Ovary (tissue), 9 donors: ENCODE measurements around the gene PRSS27. TPM values are rescaled to one million over a fixed set of nuclear protein-coding genes. Genes with fewer than 3 reads are reported as not detected.
"Not testable (repeated sequence)": the region's sequence is repeated elsewhere in the genome, so short reads cannot be mapped to it uniquely, and the experiment has no call there.

Experiments used
- DNase-seq, 5 donors: peaks; one replicate each; pipeline ENCODE4 v3.0.0-alpha.2; 2019 to 2020
- H3K27ac ChIP-seq, 2 donors: fragments of 200-600 bp; one replicate each; pipeline versions ENCODE4 v1.5.1 to v1.8.0; 2019 to 2022
- H3K27me3 ChIP-seq: fragments of 200-600 bp; one replicate; pipeline ENCODE4 v1.8.0; 2022
- H3K36me3 ChIP-seq: fragments of 200-600 bp; sonication (generic); one replicate; pipeline ENCODE4 v1.5.1; 2019
- H3K4me1 ChIP-seq: one replicate; pipeline ENCODE4 v1.8.1; 2013; ENCODE audit warnings: mild to moderate bottlenecking, moderate library complexity; ENCODE audit not compliant: insufficient read depth
- H3K4me3 ChIP-seq: fragments of 200-600 bp; sonication (generic); one replicate; pipeline ENCODE4 v1.5.1; 2017
- H3K9me3 ChIP-seq, 2 donors: fragments of 200-600 bp in 1 of 2; sonication (generic) in 1 of 2; one replicate each; pipeline versions ENCODE4 v1.5.1 to v1.8.1; 2013 to 2019; ENCODE audit warnings: mild to moderate bottlenecking in 1 of 2, moderate library complexity in 1 of 2
- CTCF ChIP-seq, 3 donors: fragments of 450-650 bp in 2 of 3; fragments of 200-600 bp in 1 of 3; IDR thresholded peaks; one replicate each; pipeline versions ENCODE4 v1.5.1 to v1.8.0; 2016 to 2022; ENCODE audit warnings: antibody characterized with exemption in 3 of 3, mild to moderate bottlenecking in 1 of 3
- EP300 ChIP-seq: sonication (generic); formaldehyde crosslinking; IDR thresholded peaks from one replicate; pipeline ENCODE4 v1.6.1; 2017; ENCODE audit warnings: antibody characterized with exemption
- POLR2A ChIP-seq: fragments of 450-650 bp; IDR thresholded peaks from one replicate; pipeline ENCODE4 v1.6.1; 2017; ENCODE audit warnings: antibody characterized with exemption, mild to moderate bottlenecking, moderate library complexity
- WGBS, 3 donors: extraction: QIAGEN DNeasy Blood & Tissue Kit in 1 of 3; methylation state at CpG; one replicate each; pipeline versions ENCODE4 v1.1.5 to v1.1.7; 2013 to 2017; 5-methylcytosine and 5-hydroxymethylcytosine counted together
- intact Hi-C, 4 donors: fragments of 100-400 bp; cut with DNase I; formaldehyde crosslinking; loops; one replicate each; pipeline versions ENCODE4 v1.11.0 to v1.15.1; 2022 to 2023
- polyA plus RNA-seq, 2 donors: library from polyadenylated mRNA; stranded (reverse); fragments of 200-250 nt in 1 of 2; fragments of 350-450 nt in 1 of 2; fragmentation: Illumina TruSeq in 1 of 2; extraction: RNeasy Lipid Tissue Mini Kit (QIAGEN cat#74804) in 1 of 2; gene quantifications; one replicate each; pipeline ENCODE4 v1.2.3, GENCODE V29; 2013 to 2014
- total RNA-seq, 7 donors: library from RNA; depleted of rRNA in 2 of 7; stranded (reverse); fragments of >200 nt in 2 of 7; fragmentation: NEBNext Ultra II Directional in 3 of 7; extraction: Animal tissue kit (Norgen Biotek cat#: 25700) in 3 of 7; gene quantifications; one replicate each; pipeline versions ENCODE4 v1.1.0 to v1.2.4, GENCODE V29; 2016 to 2023
- donor health status: DM: no; HTN: no; CAD: no; lungs with moderate emphysema.
- donor health status: DM: no; HTN: no; CAD: no.
- donor health status: Bipolar disorder and iron deficiency.
- donor health status: DM: yes; HTN: yes; CAD: no.
- donor health status: DM: no; HTN: no; CAD: no.
- donor health status: DM: yes; HTN: yes; CAD: no.

PRSS27 gene
- total and polyA plus RNA-seq, 9 donors = 0.46 to 1.3 (median 1.1) TPM; not detected in 1

- Histone ChIP-seq H3K4me3 (no peak overlapping the region), H3K9me3 (no peaks in the 10 kb centered on the region), H3K4me1 (no peaks in the 10 kb centered on the region), H3K27ac (no peak overlapping the region), H3K36me3 (no peaks in the 10 kb centered on the region), H3K27me3 (no peaks in the 10 kb centered on the region)
- WGBS, 3 donors = 77 to 81% (median 77%) methylated on average over 5 of the region's 5 CpGs
- intact Hi-C loops = no loop called here
- TF ChIP-seq POLR2A (no peak), CTCF (IDR thresholded peaks at IDR 0.05) (no peak), EP300 (no peak)
- DNase-seq = no peak
Observed at GRCh38 chr16:2726923-2727322, 6.9 kb upstream of the PRSS27 start.

- H3K4me3 ChIP-seq = no peak overlapping the region
- H3K4me1 ChIP-seq = no peaks in the 10 kb centered on the region
- DNase-seq = no peak
- no peaks in the 10 kb centered on the region for H3K9me3 ChIP-seq
- 59 to 65% (median 61%) methylated on average over 16 of the region's 16 CpGs for WGBS, 3 donors
- no peaks in the 10 kb centered on the region for H3K36me3 ChIP-seq
- TF ChIP-seq POLR2A (no peak), CTCF (IDR thresholded peaks at IDR 0.05) (no peak), EP300 (no peak)
- no peaks in the 10 kb centered on the region for H3K27me3 ChIP-seq
- intact Hi-C loops = no loop called here
- H3K27ac ChIP-seq = no peak overlapping the region
Observed at GRCh38 chr16:2724816-2725348, 4.9 kb upstream of the PRSS27 start.

- Histone ChIP-seq H3K36me3 (no peaks in the 10 kb centered on the region), H3K4me1 (no peaks in the 10 kb centered on the region), H3K9me3 (no peaks in the 10 kb centered on the region), H3K27ac (no peak overlapping the region), H3K4me3 (no peak overlapping the region), H3K27me3 (no peaks in the 10 kb centered on the region)
- TF ChIP-seq POLR2A = no peak
- no peak for TF ChIP-seq EP300
- TF ChIP-seq CTCF (IDR thresholded peaks at IDR 0.05) = no peak
- 68 to 75% (median 73%) methylated on average over 7 of the region's 7 CpGs for WGBS, 3 donors
- intact Hi-C loops = no loop called here
- no peak for DNase-seq
Observed at GRCh38 chr16:2724088-2724676, 4.2 kb upstream of the PRSS27 start.

- H3K27me3 ChIP-seq, H3K27ac ChIP-seq, H3K9me3 ChIP-seq, H3K4me1 ChIP-seq, intact Hi-C loops, H3K36me3 ChIP-seq: not testable (repeated sequence)
- H3K4me3 ChIP-seq = peak overlapping the region; percentile 54
- DNase-seq = peak in 1 of 5 donors; percentile 30
- 33 to 41% (median 36%) methylated on average over 14 of the region's 14 CpGs for WGBS, 3 donors
Observed at GRCh38 chr16:2721634-2722173, 1.7 kb upstream of the PRSS27 start.
